Right kidney (tissue), 9 donors: ENCODE results near the gene PAK5.

Experiments
- DNase-seq: peaks from one replicate; pipeline ENCODE4 v3.0.0-alpha.2; 2016
- long read RNA-seq, 8 donors: transcript quantifications; one replicate each; lab custom pipeline, GENCODE V29; 2026

PAK5 gene
- long read RNA-seq, donor 1: 0 reads
- long read RNA-seq, donor 2: 0 reads
- long read RNA-seq, donor 3: 0 reads
- long read RNA-seq, donor 4: 0 reads
- long read RNA-seq, donor 5: 0 reads
- long read RNA-seq, donor 6: 0 reads
- long read RNA-seq, donor 7: 0 reads
- long read RNA-seq, donor 8: 0 reads

DNA sequence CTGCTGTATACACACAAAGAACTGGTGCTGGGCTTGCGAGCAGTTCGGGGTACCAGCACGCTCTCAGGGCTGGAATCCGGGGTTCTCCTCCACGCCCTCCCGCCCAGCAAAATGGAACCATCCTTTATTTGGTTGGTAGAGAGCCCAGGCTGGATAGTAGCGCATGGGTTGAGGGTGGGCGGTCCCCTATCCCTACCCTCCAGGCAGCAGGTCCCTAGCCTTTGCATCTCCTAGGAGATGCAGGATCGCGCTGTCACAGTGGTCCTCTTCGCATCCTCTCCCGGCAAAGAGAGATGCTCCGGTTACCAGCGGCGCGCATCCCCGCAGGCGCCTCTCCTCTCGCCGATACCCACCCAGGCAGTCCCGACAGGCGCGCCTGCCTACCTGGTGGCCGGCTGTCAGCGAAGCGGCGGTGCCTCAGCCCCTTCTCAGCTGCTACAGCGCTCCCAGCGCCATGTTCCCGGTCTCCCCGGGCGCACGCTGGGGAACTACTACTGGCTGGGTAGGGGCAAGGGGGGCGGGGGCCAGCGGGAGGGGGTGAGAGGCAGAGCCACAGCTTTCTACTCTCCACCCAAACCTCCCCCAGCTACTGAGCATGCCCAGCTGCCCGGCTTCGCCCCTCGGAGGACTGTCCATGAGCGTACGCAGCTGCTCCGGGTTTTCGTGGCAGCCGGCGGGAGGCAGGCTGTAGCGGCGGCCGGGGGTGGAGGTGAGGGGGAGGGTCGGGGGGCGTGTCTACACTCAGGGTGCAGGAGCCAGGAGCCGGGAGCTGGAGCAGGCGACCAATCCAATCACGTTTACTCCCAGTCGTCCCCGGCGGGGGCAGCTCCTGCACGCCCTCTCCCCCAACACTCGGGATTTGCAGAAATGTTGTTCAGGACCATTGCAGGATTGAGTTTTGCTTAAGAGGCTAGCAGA lies at the start of gene PAK5:
Gene PAK5, minus strand, starts transcription at position 699 of the 918 bp plus-strand sequence. CDS start 194,748 bp downstream, outside the sequence.
- DNase-seq: peak; percentile 77

DNA sequence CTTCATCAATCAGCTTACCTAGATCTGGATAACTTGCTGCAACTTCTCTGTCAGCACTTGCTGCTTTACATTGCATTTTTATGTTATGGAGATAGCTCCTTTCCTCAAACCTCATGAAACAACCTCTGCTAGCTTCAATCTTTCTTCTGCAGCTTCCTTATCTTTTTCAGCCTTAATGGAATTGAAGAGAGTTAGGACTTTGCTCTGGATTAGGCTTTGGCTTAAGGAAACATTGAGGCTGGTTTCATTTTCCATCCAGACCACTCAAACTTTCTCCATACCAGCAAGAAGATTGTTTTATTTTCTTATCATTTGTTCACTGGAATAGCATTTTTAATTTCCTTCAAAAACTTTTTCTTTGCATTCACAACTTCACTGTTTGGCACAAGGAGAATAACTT lies 48.8 kb upstream of the PAK5 start:
- no peak for DNase-seq

DNA sequence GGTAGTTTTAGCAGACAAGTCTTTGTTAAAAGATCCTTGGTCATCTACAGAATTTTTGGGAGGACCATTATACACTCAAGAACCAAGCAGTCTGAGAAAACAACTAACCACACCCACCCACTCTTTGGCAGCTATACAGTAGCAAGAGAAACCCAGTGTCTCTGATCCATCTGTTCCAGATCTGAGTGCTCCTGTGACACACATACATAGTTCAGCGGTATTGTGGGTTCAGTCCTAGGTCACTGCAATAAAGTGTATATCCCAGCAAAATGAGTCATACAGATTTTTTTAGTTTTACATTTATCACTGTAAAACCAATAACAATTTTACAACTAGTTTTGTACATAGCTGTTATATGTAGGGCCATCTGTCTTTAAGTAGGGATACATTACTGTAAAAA lies 47.4 kb upstream of the PAK5 start:
- no peak for DNase-seq

DNA sequence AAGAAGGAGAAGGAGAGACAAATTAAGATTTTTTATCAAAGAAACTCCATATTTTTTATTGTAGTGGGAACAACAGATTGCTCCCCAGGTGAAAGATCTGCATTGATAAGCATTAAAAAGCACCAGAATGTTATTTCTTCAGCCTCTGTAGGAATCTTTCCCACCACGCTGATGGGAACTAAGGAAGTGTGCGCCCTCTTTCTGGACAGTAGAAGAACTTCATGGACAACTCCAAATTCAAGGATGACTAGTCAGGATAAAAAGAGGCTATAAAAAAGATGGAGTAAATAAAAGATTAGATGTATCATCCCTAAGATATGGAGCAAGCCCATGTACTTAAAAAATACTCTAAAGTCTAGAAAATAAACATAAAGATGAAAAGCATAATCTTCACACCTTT lies 45.8 kb upstream of the PAK5 start:
- no peak for DNase-seq

DNA sequence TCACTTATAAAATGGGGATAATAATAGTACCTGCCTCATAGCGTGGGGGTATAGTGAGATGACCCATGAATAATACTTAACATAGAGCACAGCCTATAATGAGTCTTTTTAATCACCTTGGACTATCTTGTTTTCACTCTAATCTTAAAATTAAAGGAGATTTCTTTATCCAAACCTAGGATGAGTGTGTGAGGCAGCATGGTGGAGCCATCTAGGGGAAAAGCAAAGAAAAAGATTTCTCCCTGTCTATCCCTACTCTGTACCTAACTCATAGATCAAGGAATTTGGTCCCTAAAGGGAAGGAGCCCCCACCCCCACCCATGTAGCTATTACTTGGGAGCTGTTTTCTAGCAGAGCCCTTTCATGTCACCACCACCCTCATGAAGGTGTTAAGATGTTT lies 45.2 kb upstream of the PAK5 start:
- DNase-seq: no peak

DNA sequence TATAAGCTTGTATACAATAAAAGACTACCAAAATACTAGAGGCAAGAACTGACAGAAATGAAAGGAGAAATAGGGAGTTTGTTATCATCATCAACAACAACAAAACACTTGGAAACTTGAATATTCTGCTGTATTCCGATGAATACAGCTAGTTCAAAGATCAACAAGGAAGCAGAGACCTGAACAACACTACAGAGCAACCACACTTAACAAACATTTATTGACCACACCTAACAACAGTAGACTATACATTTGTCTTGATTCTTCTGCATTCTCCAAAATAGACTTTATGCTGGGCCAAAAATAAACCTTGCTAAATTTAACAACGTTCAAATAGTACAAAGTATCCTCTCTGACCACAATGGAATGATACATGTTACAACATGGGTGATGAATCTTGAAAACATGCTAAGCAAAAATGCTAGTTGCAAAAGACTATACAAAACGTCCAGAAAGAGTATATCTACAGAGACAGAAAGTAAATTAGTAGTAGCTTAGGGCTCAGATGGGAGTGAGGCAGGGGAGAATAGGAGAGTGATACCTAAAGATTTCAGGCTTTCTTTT lies 39.1 kb upstream of the PAK5 start:
- DNase-seq: no peak

DNA sequence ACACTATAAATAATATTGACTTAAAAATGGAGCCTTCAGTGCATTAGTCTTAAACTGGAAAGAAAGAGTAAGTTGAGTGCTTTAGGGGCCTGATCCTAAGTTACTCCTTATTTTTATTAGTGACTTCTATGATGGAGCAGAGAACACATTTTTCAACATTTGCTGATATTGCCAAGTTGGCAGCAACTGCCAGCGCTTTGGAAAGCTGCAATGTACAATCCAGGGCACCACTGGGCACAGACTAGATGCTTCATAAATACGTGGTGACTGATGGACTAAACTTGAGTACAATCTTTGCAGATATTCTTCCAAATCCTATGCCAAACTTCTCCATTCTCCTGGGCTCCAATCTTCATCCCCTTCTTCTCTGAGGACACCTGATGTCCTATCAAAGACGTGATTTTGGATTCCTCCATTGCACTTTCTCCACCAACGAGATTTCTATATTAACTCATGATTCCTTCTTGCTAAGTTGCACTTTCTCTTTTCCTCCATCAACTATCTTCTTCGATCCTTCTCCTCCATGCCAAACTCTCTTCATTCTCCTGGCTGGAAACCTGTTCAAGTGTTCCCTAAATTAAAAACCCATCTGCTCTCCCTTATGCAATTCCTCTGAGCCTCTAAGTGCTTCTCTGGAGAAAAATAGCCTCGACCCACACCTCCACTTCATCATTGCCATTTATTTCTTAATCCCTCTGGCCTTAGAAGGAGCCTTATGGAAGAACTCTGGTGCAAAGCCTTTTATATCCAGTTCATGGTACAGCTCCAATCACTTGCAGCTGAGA lies 28.5 kb upstream of the PAK5 start:
- DNase-seq: no peak

DNA sequence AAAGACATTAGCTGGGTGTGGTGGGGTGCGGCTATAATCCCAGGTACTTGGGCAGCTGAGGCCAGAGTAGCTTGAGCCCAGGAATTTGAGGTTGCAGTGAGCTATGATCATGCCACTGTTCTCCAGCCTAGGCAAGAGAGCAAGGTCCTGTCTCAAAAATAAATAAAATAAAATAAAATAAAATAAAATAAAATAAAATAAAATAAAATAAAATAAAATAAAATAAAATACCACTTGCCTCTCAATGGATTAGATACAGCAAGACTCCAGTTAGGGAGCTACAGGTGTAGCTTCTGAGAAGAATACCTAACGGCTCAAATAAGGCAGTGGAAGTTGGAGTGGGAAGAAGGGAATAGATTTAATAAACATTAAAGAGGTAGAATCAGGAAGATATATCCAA lies 13.7 kb upstream of the PAK5 start:
- DNase-seq: no peak

DNA sequence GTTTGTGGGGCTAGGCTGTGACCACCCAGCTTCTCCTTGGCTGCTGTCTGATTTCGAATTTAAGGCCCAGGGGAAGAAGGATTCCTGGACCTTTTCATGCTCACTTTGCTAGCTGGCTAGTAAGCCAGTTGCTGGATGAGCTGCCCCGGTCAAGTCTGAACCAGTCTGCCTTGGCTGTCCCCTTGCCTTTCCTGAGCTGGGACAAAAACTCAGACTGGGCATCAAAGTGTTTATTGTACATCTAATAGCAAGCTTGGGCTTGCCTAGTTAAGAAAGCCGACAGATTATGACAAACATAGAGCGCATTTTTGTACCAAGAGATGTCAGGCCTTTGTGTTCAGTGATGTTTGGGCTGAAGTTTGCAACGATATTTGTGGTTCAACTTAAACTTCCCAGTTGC lies 750 bp upstream of the PAK5 start:
- no peak for DNase-seq

DNA sequence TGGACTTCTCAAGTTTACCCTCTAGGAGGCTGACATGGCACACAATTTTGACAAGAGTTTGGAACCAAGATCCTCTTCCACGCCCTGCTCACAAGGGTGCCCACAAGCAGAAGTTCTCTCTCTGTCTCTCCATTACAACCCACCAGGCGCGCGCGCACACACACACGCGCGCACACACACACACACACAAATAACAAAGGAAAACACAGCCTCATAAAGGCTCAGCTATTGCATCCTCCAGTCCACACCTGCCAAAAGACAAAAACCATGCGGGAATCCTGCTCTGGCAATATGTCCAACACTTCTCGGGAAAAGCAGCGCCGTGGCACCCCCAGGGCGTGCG lies 870 bp downstream of the PAK5 start:
- DNase-seq: no peak

DNA sequence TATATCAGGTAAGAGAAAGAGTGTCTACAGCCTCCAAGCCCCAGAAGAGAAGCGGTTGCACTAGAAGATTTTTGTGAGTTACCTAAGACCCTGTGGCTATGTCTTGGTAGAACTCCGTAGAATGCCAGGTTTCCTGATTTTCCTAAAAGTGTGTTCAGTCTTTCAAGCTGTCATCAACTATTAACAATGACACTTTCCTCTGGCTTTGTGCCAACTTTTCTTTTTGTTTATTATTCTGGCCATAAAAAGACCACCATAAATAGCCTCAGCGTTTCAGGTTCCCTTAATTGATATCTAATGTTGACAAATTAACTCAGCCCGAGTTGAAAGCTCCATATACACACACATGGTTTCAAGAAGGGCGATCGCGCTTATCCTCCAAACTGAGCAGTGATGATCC lies 1.2 kb downstream of the PAK5 start:
- no peak for DNase-seq

DNA sequence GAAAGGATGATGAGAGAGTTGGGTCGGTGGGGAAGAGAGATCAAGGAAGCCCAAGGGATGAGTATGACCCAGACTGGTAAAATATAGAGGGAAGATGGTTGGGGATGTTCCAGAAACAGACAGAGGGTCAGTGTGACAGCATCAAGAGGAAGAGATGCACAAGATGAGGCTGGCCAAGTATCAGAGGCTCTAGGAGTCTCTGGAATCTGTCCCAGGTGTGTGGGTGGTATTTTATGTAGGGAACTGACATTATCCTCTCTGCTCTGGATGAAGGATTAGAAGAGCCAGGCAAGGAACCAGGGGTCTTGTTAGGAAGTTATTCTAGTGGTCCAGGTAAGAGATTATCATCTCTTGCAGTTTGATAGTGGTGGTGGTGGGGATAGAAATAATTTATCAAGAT lies 3.6 kb downstream of the PAK5 start:
- DNase-seq: no peak

DNA sequence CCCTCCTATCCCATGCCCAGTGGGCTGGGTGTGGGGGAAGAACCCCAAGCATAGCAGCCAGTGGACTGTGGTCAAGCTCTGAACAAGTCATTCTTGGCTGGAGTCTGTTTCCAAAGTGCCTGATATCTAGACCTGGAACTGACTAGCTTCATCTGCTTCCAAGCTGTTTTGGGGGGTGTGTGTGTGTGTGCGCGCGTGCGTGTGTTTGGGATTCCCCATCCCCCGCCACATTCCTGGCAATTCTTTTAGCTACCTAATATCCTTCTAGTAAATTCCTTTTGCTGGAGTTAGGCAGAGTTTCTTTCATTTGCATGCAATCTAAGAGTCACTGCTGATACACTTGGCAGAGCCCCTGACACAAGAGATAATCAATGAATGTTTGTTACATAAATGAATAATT lies 7.8 kb downstream of the PAK5 start:
- DNase-seq: no peak

DNA sequence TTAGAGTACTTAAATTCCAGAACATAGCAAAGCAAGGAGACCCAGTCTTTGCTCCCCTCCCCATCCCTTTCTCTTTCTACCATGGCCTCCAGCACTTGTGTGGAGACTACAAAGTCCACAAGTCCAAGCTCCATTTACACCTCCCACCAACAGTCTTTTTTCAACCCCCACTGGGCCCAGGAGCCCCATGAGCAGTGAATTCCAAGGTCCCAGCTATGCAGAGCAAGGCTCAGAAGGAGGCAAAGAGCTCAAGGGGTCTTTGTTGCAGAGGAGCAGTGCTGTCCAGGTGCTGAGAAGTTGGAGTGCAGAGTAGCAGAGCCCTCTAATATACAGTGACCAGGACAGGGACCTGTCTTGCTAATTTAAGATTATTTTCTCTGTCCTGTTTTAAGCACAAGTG lies 9.0 kb downstream of the PAK5 start:
- DNase-seq: no peak

DNA sequence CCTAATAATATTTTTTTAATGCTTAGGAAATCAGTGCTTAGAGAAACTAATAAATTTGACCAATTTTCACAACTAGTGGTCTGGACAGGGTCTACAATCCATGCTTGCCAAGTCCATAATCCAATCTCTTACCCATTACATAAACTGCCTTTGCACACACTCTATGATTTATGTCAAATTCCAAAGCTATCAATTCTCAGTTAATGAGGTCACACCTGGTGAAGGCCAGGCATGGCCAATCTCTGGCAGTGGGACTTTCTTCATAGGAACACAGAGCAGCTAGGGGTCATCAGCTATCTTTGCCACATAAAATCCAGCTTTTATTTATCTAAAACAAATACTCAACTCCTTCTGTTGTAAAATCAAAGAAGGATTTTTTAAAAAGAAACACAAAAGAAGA lies 21.2 kb downstream of the PAK5 start:
- no peak for DNase-seq

DNA sequence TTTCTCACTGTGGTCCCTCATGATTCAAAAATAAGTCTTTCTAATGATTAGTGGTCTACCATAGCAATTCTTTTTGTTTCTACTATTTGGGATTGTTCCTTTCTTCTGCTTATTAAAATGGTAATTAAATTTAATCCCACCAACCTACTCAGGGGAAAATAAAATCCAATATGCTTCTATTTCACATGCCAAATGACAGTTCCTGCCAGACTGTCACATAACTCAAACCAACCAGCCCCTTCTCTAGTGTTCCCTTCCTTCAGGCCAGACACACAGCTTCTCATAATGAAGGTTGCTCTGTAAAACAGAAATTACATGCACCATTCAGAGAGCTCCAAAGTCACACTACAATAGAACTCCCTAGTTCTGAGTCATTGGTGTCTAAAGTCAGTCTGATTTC lies 23.2 kb downstream of the PAK5 start:
- DNase-seq: no peak

DNA sequence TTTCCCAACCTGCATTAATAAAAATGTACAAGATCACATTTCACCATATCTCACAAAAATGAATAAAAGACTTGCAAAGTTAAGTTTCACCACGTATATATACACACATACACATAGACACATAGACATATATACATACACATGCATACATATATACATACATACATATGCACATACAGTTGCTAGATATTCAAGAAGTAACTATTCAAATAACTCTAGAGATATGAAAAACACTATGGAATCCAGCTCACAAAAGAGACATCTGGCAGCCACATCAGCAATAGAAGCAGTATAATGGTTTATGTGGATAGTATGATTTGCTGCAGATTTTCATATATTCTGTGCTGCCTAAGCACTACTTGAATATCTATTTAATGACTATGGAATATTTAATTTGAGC lies 28.1 kb downstream of the PAK5 start:
- DNase-seq: no peak

DNA sequence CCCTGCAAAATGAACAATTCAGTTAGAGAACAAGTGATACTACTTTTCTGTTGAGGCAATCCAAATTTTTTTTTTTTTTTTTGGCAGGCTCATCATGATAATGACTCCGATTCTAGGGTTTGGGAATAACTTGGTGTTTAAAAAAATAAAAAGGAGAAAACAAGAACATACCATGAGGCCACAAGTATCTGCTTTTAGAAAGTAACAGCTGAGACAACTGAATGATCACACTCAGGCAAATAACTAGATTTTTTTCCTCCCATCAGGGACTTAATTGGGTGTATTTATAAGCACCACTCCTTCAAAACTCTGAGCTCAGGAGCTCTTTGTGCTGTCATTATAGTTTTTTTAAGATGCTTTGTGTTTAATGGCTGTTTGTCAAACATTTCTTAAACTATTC lies 29.6 kb downstream of the PAK5 start:
- no peak for DNase-seq

DNA sequence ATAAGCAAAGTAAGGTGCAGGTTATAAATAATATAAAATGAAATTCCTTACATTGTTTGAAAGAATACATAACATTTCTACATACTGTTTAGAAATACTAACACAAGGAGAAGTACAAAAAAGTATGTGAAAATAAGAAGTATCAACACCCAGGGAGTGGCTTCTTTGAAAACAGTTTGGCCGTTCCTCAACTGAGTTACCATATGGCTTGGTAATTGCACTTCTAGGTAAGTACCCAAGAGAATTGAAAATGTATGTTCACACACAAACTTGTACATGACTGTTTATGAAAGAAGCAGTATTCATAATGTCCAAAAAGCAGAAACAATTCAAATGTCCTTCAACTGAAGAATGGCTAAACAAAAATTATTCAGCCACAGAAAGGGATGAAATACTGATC lies 30.7 kb downstream of the PAK5 start:
- no peak for DNase-seq

DNA sequence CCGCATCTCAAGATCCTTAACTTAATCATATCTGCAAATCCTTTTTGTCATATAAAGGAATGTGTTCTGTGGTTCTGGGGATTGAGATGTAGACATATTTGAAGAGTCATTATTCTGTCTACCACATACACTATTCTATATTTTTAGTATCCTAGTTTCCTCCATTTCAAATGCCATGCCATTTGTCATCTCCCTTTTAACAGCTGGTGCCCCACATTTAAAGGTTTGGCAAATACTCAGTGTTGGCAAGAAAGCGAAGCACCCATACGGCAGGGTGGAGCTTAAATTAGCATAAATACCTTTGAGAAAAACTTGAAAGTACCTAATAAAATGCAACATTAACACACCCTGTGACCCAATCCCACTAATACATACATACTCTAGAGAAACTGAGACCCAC lies 31.7 kb downstream of the PAK5 start:
- DNase-seq: no peak

DNA sequence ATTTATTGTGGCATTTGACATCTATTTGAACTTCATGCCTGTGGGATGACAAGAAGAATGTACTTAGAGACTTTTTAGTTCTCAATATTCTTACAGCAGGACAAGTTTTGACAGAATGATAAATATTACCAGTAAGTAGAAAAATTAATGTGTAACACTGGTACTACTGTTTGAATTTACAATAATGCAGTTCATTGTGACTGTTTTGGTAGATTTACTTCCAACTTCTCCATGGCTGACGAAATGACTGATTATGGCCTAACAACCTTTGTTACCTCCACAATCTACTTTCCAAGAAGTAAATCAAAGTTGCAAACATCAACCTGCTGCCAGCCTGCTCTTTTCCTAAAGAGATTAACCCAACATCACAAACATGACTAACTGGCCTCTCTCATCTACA lies 38.5 kb downstream of the PAK5 start:
- no peak for DNase-seq

DNA sequence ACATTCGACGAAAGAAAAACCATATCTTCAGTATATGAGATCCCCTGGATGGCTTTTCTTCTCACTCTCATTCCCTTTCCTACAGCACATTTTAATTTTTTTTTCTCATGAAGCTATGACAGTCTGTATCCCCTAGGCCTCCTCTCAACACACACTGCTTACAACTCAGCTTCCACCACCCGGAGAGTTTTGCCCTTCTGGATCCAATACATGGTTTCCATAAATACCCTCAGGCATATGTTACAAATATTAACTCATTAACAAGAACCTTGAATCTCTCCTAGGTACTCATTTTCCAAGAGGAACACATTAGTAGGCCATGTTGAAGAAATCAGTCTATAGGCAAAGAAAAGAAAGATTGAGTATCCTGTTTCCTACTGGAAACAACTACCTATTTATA lies 44.0 kb downstream of the PAK5 start:
- no peak for DNase-seq

DNA sequence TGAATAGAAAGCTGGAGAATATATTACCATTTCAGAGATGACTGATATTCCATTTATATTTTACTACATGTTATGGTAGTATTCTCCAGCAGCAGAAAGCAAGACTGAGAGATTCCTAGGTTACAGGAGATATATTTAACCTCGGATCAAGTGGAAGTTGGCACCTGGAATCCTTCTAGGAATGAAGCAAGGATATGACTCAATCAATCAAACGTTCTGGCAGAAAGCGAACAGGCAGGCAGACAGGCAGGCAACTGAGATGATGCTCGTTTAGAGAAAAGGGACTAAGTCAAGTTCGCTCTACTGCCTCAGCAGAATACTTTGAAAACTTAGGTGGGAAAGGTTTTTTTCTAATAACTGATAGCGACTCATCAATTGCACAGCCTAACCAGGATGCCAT lies 46.2 kb downstream of the PAK5 start:
- no peak for DNase-seq
